ENCODE measurements around the gene KLHL36. TPM values are rescaled to one million over a fixed set of nuclear protein-coding genes. Genes with fewer than 3 reads are reported as not detected.

Gene KLHL36
- total RNA-seq, 2 donors from 2014 or later: 44.2 to 59.2 TPM

DNA sequence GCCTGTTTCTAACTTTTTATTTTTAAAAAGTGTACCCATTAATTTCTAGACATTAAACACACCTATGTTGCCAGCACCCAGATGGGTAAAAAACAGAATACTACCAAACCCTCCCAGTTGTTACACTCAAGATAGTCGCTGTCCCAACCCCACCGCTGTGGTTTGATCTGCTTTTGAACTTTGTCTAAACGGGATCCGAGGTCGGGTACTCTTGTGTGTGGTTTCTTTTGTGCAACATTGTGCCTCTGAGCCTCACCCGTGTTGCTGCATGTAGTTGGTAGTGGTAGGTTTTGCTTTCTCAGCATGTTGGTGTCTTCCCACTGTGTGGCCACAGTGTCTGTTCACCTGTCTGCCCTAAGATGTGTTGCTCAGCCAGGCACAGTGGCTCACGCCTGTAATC lies 4.3 kb downstream of the KLHL36 start:
- Mint-ChIP-seq H3K4me3 (no peak overlapping the region), H3K9me3 (no peaks in the 10 kb centered on the region), H3K27ac (no peak overlapping the region), H3K27me3 (ENCODE audit: insufficient read depth) (peaks cover 9% of the 10 kb centered on the region), H3K36me3 (ENCODE audit: low read depth) (peaks cover 37% of the 10 kb centered on the region), H3K4me1 (no peaks in the 10 kb centered on the region)
- no peaks in the 10 kb centered on the region for H3K9me3 ChIP-seq (ENCODE audit: control insufficient read depth, low read length)
- no peak for DNase-seq
- TF ChIP-seq, protein P1, sequence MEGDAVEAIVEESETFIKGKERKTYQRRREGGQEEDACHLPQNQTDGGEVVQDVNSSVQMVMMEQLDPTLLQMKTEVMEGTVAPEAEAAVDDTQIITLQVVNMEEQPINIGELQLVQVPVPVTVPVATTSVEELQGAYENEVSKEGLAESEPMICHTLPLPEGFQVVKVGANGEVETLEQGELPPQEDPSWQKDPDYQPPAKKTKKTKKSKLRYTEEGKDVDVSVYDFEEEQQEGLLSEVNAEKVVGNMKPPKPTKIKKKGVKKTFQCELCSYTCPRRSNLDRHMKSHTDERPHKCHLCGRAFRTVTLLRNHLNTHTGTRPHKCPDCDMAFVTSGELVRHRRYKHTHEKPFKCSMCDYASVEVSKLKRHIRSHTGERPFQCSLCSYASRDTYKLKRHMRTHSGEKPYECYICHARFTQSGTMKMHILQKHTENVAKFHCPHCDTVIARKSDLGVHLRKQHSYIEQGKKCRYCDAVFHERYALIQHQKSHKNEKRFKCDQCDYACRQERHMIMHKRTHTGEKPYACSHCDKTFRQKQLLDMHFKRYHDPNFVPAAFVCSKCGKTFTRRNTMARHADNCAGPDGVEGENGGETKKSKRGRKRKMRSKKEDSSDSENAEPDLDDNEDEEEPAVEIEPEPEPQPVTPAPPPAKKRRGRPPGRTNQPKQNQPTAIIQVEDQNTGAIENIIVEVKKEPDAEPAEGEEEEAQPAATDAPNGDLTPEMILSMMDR (conservative IDR thresholded peaks at IDR 0.05): no peak
- H3K27me3 ChIP-seq (ENCODE audit: control insufficient read depth, insufficient read depth, low read length, poor library complexity, severe bottlenecking): peaks cover 4% of the 10 kb centered on the region
- no peak overlapping the region for H3K4me3 ChIP-seq (ENCODE audit: low read length)
- 97 to 100% methylated on average over 4 to 7 of the region's 7 CpGs for WGBS, 2 experiments (ENCODE audit: insufficient coverage in 1 of 2, insufficient read length in 1 of 2)
- H3K4me1 ChIP-seq (ENCODE audit: control insufficient read depth, insufficient read depth, low read length): no peaks in the 10 kb centered on the region
- no peak overlapping the region for H3K27ac ChIP-seq (ENCODE audit: low read depth, low read length)
- H3K36me3 ChIP-seq (ENCODE audit: control insufficient read depth, insufficient read depth, low read length): peaks cover 11% of the 10 kb centered on the region
- no peak overlapping the region for H3K9ac ChIP-seq (ENCODE audit: extremely low read depth, low read length, poor library complexity, severe bottlenecking)

DNA sequence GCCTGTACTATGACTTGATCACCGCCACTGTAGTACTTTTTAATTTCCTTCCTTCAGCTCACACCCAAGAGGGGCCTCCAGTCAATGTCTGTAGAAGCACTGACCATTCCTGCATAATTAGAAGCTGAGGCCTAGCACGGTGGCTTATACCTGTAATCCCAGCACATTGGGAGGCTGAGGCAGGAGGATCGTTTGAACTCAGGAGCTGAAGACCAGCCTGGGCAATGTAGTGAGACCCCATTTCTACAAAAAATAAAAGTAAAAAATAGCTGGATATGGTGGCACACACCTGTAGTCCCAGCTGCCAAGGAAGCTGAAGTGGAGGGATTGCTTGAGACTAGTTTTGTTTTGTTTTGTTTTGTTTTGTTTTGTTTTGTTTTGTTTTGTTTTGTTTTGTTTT lies 5.9 kb downstream of the KLHL36 start:
- H3K27me3 Mint-ChIP-seq (ENCODE audit: insufficient read depth): peaks cover 3% of the 10 kb centered on the region
- no peaks in the 10 kb centered on the region for H3K4me1 Mint-ChIP-seq
- no peaks in the 10 kb centered on the region for H3K9me3 ChIP-seq (ENCODE audit: control insufficient read depth, low read length)
- no peak overlapping the region for H3K9ac ChIP-seq (ENCODE audit: extremely low read depth, low read length, poor library complexity, severe bottlenecking)
- no peaks in the 10 kb centered on the region for H3K9me3 Mint-ChIP-seq
- TF ChIP-seq, protein P1 (conservative IDR thresholded peaks at IDR 0.05): no peak
- H3K36me3 Mint-ChIP-seq (ENCODE audit: low read depth): peaks cover 53% of the 10 kb centered on the region
- H3K4me1 ChIP-seq (ENCODE audit: control insufficient read depth, insufficient read depth, low read length): no peaks in the 10 kb centered on the region
- no peaks in the 10 kb centered on the region for H3K27me3 ChIP-seq (ENCODE audit: control insufficient read depth, insufficient read depth, low read length, poor library complexity, severe bottlenecking)
- H3K27ac Mint-ChIP-seq: no peak overlapping the region
- no peak for DNase-seq
- H3K27ac ChIP-seq (ENCODE audit: low read depth, low read length): no peak overlapping the region
- 87 to 88% methylated on average over 3 of the region's 3 CpGs for WGBS, 2 experiments (ENCODE audit: insufficient coverage in 1 of 2, insufficient read length in 1 of 2)
- H3K4me3 Mint-ChIP-seq: no peak overlapping the region
- H3K36me3 ChIP-seq (ENCODE audit: control insufficient read depth, insufficient read depth, low read length): peaks cover 20% of the 10 kb centered on the region
- H3K4me3 ChIP-seq (ENCODE audit: low read length): no peak overlapping the region

DNA sequence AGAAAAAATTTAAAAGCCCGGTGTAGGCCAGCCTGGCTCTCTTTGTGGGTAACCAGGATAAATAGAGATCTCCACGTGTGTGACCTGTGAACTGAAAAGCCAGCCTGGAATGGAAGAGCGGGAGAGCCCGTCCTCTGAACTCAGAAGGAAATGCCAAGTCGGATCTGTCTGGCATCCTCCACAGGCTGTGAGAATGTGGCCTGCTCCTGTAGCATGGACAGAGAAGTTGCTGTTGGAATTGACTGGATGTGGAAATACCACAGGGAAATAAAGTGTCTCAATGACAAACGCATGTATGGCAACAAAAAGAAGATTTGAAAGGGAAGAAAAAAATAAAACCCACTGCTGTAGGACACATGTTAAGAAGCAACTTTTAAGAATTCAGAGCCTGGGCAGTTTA lies 6.7 kb downstream of the KLHL36 start:
- H3K4me3 ChIP-seq (ENCODE audit: low read length): no peak overlapping the region
- H3K9ac ChIP-seq (ENCODE audit: extremely low read depth, low read length, poor library complexity, severe bottlenecking): no peak overlapping the region
- no peaks in the 10 kb centered on the region for H3K27me3 Mint-ChIP-seq (ENCODE audit: insufficient read depth)
- peaks cover 28% of the 10 kb centered on the region for H3K36me3 ChIP-seq (ENCODE audit: control insufficient read depth, insufficient read depth, low read length)
- no peak for DNase-seq
- no peaks in the 10 kb centered on the region for H3K9me3 Mint-ChIP-seq
- H3K27ac Mint-ChIP-seq: no peak overlapping the region
- no peaks in the 10 kb centered on the region for H3K9me3 ChIP-seq (ENCODE audit: control insufficient read depth, low read length)
- WGBS, 2 experiments (ENCODE audit: insufficient coverage in 1 of 2, insufficient read length in 1 of 2): 78 to 80% methylated on average over 6 of the region's 6 CpGs
- TF ChIP-seq, protein P1 (conservative IDR thresholded peaks at IDR 0.05): no peak
- no peaks in the 10 kb centered on the region for H3K4me1 Mint-ChIP-seq
- H3K4me3 Mint-ChIP-seq: no peak overlapping the region
- no peaks in the 10 kb centered on the region for H3K4me1 ChIP-seq (ENCODE audit: control insufficient read depth, insufficient read depth, low read length)
- H3K27ac ChIP-seq (ENCODE audit: low read depth, low read length): no peak overlapping the region
- H3K27me3 ChIP-seq (ENCODE audit: control insufficient read depth, insufficient read depth, low read length, poor library complexity, severe bottlenecking): no peaks in the 10 kb centered on the region
- H3K36me3 Mint-ChIP-seq (ENCODE audit: low read depth): peaks cover 59% of the 10 kb centered on the region

Measured in endodermal cell (in vitro differentiated cells).